ENCODE measurements around the gene DDAH1.

Gene DDAH1

DNA sequence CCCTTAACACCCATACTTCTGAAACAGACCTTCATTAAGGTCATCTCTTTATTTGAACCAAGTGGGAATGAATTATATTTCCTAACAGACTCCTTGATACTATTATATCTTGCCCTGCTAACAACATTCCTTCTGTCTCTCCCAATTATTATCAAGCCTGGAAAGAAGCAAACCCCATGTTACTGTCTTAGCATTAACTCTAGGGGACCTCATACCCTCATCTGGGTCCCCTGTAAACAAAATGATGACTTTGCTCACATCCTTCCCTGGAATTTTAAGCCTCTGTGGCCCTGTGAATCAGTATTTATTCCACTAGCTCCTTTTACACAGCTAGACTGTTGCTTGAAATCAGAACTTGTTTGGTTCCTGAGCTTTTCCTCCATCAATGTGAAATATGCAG lies 150.2 kb downstream of the DDAH1 start:
- Histone ChIP-seq H3K79me2 (ENCODE audit: insufficient read depth, low read length) (no peaks in the 10 kb centered on the region), H3K9ac (ENCODE audit: low read depth, low read length) (no peak overlapping the region), H4K20me1 (ENCODE audit: insufficient read depth, low read length) (no peaks in the 10 kb centered on the region), H3K27me3 (ENCODE audit: insufficient read depth, low read length, poor library complexity) (peaks cover 9% of the 10 kb centered on the region), H3K36me3 (ENCODE audit: insufficient read depth, low read length) (no peaks in the 10 kb centered on the region), H3K4me1 (ENCODE audit: insufficient read depth, low read length) (no peaks in the 10 kb centered on the region), H3K27ac (ENCODE audit: low read length) (no peak overlapping the region), H3K4me2 (ENCODE audit: insufficient read depth, low read length) (no peak overlapping the region), H3K9me3 (ENCODE audit: insufficient read depth, low read length, severe bottlenecking) (no peaks in the 10 kb centered on the region), H3K4me3 (ENCODE audit: low read depth in 1 of 2, low read length in 2 of 2) (no peak overlapping the region), H2AFZ (ENCODE audit: low read depth, low read length) (no peak overlapping the region)
- TF ChIP-seq, protein P1, sequence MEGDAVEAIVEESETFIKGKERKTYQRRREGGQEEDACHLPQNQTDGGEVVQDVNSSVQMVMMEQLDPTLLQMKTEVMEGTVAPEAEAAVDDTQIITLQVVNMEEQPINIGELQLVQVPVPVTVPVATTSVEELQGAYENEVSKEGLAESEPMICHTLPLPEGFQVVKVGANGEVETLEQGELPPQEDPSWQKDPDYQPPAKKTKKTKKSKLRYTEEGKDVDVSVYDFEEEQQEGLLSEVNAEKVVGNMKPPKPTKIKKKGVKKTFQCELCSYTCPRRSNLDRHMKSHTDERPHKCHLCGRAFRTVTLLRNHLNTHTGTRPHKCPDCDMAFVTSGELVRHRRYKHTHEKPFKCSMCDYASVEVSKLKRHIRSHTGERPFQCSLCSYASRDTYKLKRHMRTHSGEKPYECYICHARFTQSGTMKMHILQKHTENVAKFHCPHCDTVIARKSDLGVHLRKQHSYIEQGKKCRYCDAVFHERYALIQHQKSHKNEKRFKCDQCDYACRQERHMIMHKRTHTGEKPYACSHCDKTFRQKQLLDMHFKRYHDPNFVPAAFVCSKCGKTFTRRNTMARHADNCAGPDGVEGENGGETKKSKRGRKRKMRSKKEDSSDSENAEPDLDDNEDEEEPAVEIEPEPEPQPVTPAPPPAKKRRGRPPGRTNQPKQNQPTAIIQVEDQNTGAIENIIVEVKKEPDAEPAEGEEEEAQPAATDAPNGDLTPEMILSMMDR (IDR thresholded peaks at IDR 0.05; ENCODE audit: borderline replicate concordance, extremely low read depth, low read length, poor library complexity, severe bottlenecking), result no peak
- TF ChIP-seq EZH2 (IDR thresholded peaks at IDR 0.05; ENCODE audit: borderline replicate concordance, low read depth, low read length, severe bottlenecking), result no peak
- DNase-seq (no peak), ATAC-seq (ENCODE audit: insufficient read depth, low read depth) (no peak)

DNA sequence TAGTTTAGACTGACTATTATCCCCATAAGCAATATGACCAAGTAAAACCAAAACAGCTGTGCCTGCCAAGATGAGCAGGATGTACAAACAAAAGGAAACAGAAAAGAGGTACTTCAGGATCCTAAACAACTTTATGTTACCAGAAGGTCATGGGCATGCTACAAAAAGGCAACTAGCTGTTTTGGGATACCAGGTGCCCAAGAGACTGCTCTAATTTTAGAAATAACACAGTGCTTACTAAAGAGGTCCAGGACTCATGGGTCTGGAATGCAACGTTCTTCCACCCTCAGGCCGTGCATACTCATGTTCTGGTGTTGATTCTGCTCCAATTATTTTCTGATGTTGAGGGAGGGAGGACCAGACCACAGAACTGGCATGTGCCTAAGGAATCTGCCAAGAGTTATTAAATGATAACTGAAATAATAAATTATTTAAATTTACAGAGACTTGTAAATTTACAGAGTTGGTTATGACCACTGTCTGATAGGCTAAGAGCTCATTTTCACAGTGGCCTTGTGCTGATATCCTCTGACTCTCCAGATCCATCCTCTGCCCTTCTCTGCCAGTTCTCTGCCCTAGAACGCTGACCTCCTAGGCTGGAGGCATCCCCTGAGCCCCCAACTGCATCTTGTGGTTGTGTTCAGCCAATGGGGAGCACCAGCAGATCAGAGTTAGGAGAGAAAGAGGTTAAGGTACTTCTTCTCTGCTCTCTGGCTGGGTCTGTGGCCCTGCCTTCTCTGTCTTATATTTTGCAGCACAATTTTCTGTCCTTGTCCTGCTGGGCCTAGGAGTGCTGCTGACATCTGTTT lies 150.9 kb downstream of the DDAH1 start:
- Histone ChIP-seq H3K4me1 (ENCODE audit: insufficient read depth, low read length) (no peaks in the 10 kb centered on the region), H3K79me2 (ENCODE audit: insufficient read depth, low read length) (no peaks in the 10 kb centered on the region), H3K27me3 (ENCODE audit: insufficient read depth, low read length, poor library complexity) (peaks cover 12% of the 10 kb centered on the region), H2AFZ (ENCODE audit: low read depth, low read length) (no peak overlapping the region), H4K20me1 (ENCODE audit: insufficient read depth, low read length) (no peaks in the 10 kb centered on the region), H3K4me3 (ENCODE audit: low read depth in 1 of 2, low read length in 2 of 2) (no peak overlapping the region), H3K9me3 (ENCODE audit: insufficient read depth, low read length, severe bottlenecking) (no peaks in the 10 kb centered on the region), H3K4me2 (ENCODE audit: insufficient read depth, low read length) (no peak overlapping the region), H3K27ac (ENCODE audit: low read length) (no peak overlapping the region), H3K9ac (ENCODE audit: low read depth, low read length) (no peak overlapping the region), H3K36me3 (ENCODE audit: insufficient read depth, low read length) (no peaks in the 10 kb centered on the region)
- DNase-seq (no peak), ATAC-seq (ENCODE audit: insufficient read depth, low read depth) (no peak)
- TF ChIP-seq, protein P1 (IDR thresholded peaks at IDR 0.05; ENCODE audit: borderline replicate concordance, extremely low read depth, low read length, poor library complexity, severe bottlenecking), result no peak
- TF ChIP-seq EZH2 (IDR thresholded peaks at IDR 0.05; ENCODE audit: borderline replicate concordance, low read depth, low read length, severe bottlenecking), result no peak

DNA sequence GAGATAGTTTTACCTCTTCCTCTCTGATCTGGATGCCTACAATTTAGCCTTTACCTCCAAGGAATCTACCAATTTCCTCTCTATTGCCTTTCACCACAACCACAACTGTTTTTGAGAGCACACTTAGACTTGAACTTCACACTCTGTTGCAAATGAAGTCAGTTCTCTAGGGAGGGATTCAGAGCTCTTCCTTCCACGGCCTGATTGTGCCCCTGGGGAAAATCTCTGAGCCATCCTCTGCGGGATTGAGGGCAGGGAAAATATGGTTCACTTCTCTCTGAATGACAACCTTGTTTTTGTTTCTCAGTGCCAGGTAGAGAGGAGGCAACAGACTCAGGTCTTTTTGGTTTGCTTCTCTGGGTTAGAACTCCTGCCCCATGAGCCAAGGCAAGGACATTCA lies 153.1 kb downstream of the DDAH1 start:
- Histone ChIP-seq H3K27ac (ENCODE audit: low read length) (no peak overlapping the region), H3K9ac (ENCODE audit: low read depth, low read length) (no peak overlapping the region), H3K9me3 (ENCODE audit: insufficient read depth, low read length, severe bottlenecking) (no peaks in the 10 kb centered on the region), H3K27me3 (ENCODE audit: insufficient read depth, low read length, poor library complexity) (peaks cover 10% of the 10 kb centered on the region), H3K4me2 (ENCODE audit: insufficient read depth, low read length) (no peak overlapping the region), H3K4me3 (ENCODE audit: low read depth in 1 of 2, low read length in 2 of 2) (no peak overlapping the region), H3K36me3 (ENCODE audit: insufficient read depth, low read length) (no peaks in the 10 kb centered on the region), H3K4me1 (ENCODE audit: insufficient read depth, low read length) (no peaks in the 10 kb centered on the region), H2AFZ (ENCODE audit: low read depth, low read length) (no peak overlapping the region), H3K79me2 (ENCODE audit: insufficient read depth, low read length) (no peaks in the 10 kb centered on the region), H4K20me1 (ENCODE audit: insufficient read depth, low read length) (no peaks in the 10 kb centered on the region)
- TF ChIP-seq, protein P1 (IDR thresholded peaks at IDR 0.05; ENCODE audit: borderline replicate concordance, extremely low read depth, low read length, poor library complexity, severe bottlenecking), result no peak
- no peak for TF ChIP-seq EZH2 (IDR thresholded peaks at IDR 0.05; ENCODE audit: borderline replicate concordance, low read depth, low read length, severe bottlenecking)
- ATAC-seq (ENCODE audit: insufficient read depth, low read depth) (no peak), DNase-seq (no peak)
